Heart right ventricle (tissue), 16 donors: ENCODE measurements around the gene LDB2. TPM values are rescaled to one million over a fixed set of nuclear protein-coding genes. Genes with fewer than 3 reads are reported as not detected.

Experiments used
- ATAC-seq, 8 donors: fragments of 200-7000 bp; cut with Tn5 transposase; one replicate each; pipeline ENCODE4 v1.9.1; 2020; ENCODE audit warnings: mild to moderate bottlenecking in 8 of 8, moderate library complexity in 8 of 8, moderate number of reproducible peaks in 1 of 8
- DNase-seq, 2 donors: peaks; one replicate each; pipeline ENCODE4 v3.0.0-alpha.2; 2020
- H3K27ac ChIP-seq, 10 donors: fragments of 200-600 bp; sonication (generic) in 2 of 10; one replicate each; pipeline versions ENCODE4 v1.5.0 to v1.8.0; 2020 to 2022; ENCODE audit warnings: mild to moderate bottlenecking in 3 of 10
- H3K27me3 ChIP-seq, 7 donors: fragments of 200-600 bp; one replicate each; pipeline ENCODE4 v1.8.0; 2021 to 2022; ENCODE audit warnings: mild to moderate bottlenecking in 2 of 7
- H3K36me3 ChIP-seq, 9 donors: fragments of 200-600 bp; sonication (generic) in 1 of 9; one replicate each; pipeline versions ENCODE4 v1.5.0 to v1.8.0; 2020 to 2022; ENCODE audit warnings: mild to moderate bottlenecking in 2 of 9
- H3K4me1 ChIP-seq, 9 donors: fragments of 200-600 bp; sonication (generic) in 1 of 9; one replicate each; pipeline versions ENCODE4 v1.5.0 to v1.8.0; 2020 to 2022; ENCODE audit warnings: mild to moderate bottlenecking in 4 of 9
- H3K4me3 ChIP-seq, 10 donors: fragments of 200-600 bp; sonication (generic) in 2 of 10; one replicate each; pipeline versions ENCODE4 v1.5.0 to v1.8.0; 2020 to 2022; ENCODE audit warnings: mild to moderate bottlenecking in 7 of 10, moderate library complexity in 2 of 10
- H3K9me3 ChIP-seq, 11 donors: fragments of 200-600 bp in 10 of 11; sonication (generic) in 2 of 11; one replicate each; pipeline versions ENCODE4 v1.5.0 to v1.8.0; 2013 to 2022; ENCODE audit warnings: mild to moderate bottlenecking in 2 of 11, control low read depth in 1 of 11, moderate library complexity in 1 of 11
- WGBS, 2 donors: extraction: QIAGEN DNeasy Blood & Tissue Kit; methylation state at CpG; one replicate each; pipeline ENCODE4 v1.1.7; 2013; ENCODE audit warnings: inconsistent platforms in 1 of 2; 5-methylcytosine and 5-hydroxymethylcytosine counted together
- intact Hi-C, 10 donors: fragments of 100-400 bp; cut with DNase I; formaldehyde crosslinking; loops; one replicate each; pipeline versions ENCODE4 v1.11.1 to v1.14.2; 2022
- polyA plus RNA-seq, 2 donors: library from polyadenylated mRNA; stranded (reverse); fragments of 200-250 nt; gene quantifications; one replicate each; pipeline ENCODE4 v1.2.3, GENCODE V29; 2013
- total RNA-seq, 10 donors: library from RNA; stranded (reverse); fragmentation: NEBNext Ultra II Directional in 3 of 10; extraction: Animal tissue kit (Norgen Biotek cat#: 25700) in 3 of 10; gene quantifications; one replicate each; pipeline versions ENCODE4 v1.2.1 to v1.2.4, GENCODE V29; 2021 to 2023
- TF ChIP-seq, protein P1 (sequence below), 9 donors: fragments of 200-600 bp; sonication (generic) in 2 of 9; IDR thresholded peaks; one replicate each; pipeline versions ENCODE4 v1.5.0 to v1.8.0; 2021 to 2022; ENCODE audit warnings: antibody characterized with exemption in 9 of 9, mild to moderate bottlenecking in 5 of 9, moderate library complexity in 1 of 9
- donor health status: Arrhythmogenic right ventricular cardiomyopathy.
- donor health status: ischemic (EF 13 %, LVEDD 7.1; RV severe dilation, severe dysfunction).
- donor health status: healthy with polysubstance abuse.
- donor health status: DM: no; HTN: yes; CAD: no.
- donor health status: DM: no; HTN: no; CAD: no.
- donor health status: ischemic (EF 25% LVEDD 6.9; RV normal size, moderate dysfunction).
- donor health status: ischemic (EF 25% LVEDD 5.7; RV mildly dilated, moderate dysfunction).
- donor health status: healthy.
- donor health status: DM: yes; HTN: yes; CAD: no.
- donor health status: Ischemic cardiomyopathy.
- donor health status: ischemic (EF 35%, LVEDD 5.7; RV mildly dilated, moderate dysfunction).
- donor health status: nonischemic (EF 11% LVEDD 7.7; RV severe dilation, severe dysfunction).
- donor health status: DM: yes; HTN: yes; CAD: no.
- donor health status: PGD.
- donor health status: ischemic (EF 29% LVEDD 5.4; RV normal size, mild dysfunction).
- donor health status: nonischemic (EF 23%, LVEDD 6.1; RV moderate dilation, normal function).

LDB2 gene
- total and polyA plus RNA-seq, 12 donors = 14.5 to 43.3 (median 23.5) TPM

DNA sequence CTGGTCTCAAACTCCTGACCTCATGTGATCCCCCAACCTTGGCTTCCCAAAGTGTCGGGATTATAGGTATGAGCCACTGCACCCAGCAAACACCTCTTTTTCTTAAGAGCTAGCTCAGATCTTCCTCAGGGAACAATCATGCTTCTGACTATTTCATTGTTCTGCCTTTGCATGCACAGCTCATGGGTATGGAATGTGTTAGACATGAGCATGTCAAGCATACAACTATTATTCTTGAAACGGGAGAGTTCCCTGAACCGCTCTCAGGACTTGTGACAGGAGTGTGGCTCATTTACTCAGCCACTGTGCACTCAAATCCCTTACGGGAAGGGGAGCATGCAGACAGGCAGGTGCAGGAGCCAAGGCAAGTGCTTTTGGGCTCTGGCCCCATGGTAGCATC lies 440.5 kb downstream of the LDB2 start:
- Histone ChIP-seq H3K9me3 (no peaks in the 10 kb centered on the region), H3K36me3 (no peaks in the 10 kb centered on the region), H3K27me3 (no peaks in the 10 kb centered on the region), H3K4me1 (no peaks in the 10 kb centered on the region), H3K4me3 (no peak overlapping the region), H3K27ac (no peak overlapping the region)
- DNase-seq (no peak), ATAC-seq (no peak)
- TF ChIP-seq, protein P1, sequence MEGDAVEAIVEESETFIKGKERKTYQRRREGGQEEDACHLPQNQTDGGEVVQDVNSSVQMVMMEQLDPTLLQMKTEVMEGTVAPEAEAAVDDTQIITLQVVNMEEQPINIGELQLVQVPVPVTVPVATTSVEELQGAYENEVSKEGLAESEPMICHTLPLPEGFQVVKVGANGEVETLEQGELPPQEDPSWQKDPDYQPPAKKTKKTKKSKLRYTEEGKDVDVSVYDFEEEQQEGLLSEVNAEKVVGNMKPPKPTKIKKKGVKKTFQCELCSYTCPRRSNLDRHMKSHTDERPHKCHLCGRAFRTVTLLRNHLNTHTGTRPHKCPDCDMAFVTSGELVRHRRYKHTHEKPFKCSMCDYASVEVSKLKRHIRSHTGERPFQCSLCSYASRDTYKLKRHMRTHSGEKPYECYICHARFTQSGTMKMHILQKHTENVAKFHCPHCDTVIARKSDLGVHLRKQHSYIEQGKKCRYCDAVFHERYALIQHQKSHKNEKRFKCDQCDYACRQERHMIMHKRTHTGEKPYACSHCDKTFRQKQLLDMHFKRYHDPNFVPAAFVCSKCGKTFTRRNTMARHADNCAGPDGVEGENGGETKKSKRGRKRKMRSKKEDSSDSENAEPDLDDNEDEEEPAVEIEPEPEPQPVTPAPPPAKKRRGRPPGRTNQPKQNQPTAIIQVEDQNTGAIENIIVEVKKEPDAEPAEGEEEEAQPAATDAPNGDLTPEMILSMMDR (IDR thresholded peaks at IDR 0.05) = no peak
- intact Hi-C loops = no loop called here
- WGBS, 2 donors = 85 to 92% methylated on average over 4 of the region's 4 CpGs
